ENCODE measurements around the gene TREML4.

The TREML4 gene

DNA sequence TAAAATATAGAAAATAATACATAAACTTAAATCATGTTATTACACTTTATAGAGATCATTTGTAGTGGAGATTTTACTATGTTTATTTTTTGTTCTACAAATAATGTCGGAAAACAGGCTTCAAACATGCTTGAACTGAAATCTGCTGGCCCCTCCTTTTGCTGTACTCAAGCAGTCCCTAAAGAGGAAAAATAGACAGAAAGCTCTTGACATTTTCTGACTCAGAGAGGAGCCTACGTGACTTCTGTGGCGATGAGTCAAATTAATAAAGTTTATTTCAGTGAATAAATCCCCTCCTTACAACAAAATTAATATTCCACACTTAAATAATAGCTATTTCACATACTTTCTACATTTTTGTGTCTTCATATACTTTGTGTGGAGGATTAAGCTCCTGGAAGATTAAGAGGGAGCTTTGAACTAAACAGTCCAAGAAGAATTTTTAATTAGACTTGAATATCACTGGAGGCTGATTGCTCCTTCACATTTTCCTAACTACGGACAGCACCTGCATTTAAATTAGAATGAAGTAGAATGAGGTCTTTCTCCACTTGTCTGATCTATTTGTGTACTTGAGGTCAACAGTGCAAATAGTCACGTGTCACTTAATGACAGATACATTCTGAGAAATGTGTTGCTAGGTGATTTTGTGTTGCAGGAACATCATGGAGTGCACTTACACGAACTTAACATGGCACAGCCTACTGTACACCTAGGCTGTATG is 60.0 kb downstream of the TREML4 start:
- no peak for DNase-seq
